Choroid plexus epithelial cell (primary cell): ENCODE results near the gene ALOX5.
"Not testable (repeated sequence)": the region's sequence is repeated elsewhere in the genome, so short reads cannot be mapped to it uniquely, and the experiment has no call there.

Experiments used
- DNase-seq: peaks from one replicate; pipeline ENCODE4 v3.0.0-alpha.2; 2010; ENCODE audit warnings: low read depth
- H3K4me3 ChIP-seq: 2 replicates; pipeline ENCODE4 v1.5.1; 2011; ENCODE audit warnings: low read depth, mild to moderate bottlenecking, control low read depth, low read length, moderate library complexity
- TF ChIP-seq, protein P1 (sequence below): conservative IDR thresholded peaks from 2 replicates; pipeline ENCODE4 v1.5.1; 2011; ENCODE audit warnings: low read depth, mild to moderate bottlenecking, control low read depth, inconsistent platforms, low read length, moderate library complexity

ALOX5 gene

DNA sequence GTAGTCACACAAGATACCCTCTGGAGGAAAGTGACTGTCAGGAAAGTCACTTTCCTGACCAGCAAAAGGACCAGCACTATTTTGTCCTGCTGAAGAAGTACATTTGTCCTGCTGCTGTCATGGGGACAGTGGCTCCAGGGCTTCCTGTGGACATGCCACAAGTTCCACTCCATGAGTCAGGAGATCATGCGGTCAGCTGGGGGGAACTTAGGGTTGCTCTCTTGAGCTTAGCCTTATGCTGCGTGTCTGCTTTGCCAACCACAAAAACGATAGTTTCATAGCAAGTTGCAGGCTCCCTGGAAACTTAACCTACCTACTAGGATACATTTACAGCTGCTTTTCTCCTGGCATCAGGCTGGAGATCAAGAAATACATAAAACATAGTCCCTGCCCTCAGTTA is 19.8 kb upstream of the ALOX5 start:
- TF ChIP-seq, protein P1, sequence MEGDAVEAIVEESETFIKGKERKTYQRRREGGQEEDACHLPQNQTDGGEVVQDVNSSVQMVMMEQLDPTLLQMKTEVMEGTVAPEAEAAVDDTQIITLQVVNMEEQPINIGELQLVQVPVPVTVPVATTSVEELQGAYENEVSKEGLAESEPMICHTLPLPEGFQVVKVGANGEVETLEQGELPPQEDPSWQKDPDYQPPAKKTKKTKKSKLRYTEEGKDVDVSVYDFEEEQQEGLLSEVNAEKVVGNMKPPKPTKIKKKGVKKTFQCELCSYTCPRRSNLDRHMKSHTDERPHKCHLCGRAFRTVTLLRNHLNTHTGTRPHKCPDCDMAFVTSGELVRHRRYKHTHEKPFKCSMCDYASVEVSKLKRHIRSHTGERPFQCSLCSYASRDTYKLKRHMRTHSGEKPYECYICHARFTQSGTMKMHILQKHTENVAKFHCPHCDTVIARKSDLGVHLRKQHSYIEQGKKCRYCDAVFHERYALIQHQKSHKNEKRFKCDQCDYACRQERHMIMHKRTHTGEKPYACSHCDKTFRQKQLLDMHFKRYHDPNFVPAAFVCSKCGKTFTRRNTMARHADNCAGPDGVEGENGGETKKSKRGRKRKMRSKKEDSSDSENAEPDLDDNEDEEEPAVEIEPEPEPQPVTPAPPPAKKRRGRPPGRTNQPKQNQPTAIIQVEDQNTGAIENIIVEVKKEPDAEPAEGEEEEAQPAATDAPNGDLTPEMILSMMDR, result no peak
- no peak overlapping the region for H3K4me3 ChIP-seq
- DNase-seq, result no peak

DNA sequence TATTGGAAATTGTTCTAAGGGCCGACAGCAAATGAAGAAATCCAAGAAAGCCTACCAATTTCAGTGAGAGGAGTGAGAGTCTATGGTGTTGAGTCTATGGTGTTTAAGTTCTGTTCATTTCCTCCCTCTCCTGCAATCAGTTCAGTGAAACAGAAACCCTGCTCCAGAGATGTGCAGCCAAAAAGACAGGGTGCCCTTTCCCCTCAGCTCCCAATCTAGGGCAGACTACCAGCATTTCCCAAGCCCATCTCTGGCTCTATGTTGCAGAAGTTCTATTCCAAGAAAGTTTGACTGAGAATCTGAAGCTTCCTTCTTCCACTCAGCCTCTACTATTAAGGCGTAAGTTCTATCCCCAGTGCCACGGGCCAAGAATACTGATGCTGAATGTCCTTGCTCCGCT is 18.5 kb upstream of the ALOX5 start:
- no peak overlapping the region for H3K4me3 ChIP-seq
- DNase-seq, result no peak
- TF ChIP-seq, protein P1, result no peak

DNA sequence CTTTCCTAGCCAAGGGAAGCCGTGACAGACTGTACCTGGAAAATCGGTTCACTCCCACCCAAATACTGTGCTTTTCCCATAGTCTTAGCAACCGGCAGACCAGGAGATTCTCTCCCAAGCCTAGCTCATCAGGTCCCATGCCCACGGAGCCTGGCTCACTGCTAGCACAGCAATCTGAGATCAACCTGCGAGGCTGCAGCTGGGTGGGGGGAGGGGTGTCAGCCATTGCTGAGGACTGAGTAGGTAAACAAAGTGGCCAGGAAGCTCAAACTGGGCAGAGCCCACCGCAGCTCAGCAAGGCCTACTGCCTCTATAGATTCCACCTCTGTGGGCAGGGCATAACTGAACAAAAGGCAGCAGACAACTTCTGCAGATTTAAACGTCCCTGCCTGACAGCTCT is 15.1 kb upstream of the ALOX5 start:
- H3K4me3 ChIP-seq, DNase-seq: not testable (repeated sequence)

DNA sequence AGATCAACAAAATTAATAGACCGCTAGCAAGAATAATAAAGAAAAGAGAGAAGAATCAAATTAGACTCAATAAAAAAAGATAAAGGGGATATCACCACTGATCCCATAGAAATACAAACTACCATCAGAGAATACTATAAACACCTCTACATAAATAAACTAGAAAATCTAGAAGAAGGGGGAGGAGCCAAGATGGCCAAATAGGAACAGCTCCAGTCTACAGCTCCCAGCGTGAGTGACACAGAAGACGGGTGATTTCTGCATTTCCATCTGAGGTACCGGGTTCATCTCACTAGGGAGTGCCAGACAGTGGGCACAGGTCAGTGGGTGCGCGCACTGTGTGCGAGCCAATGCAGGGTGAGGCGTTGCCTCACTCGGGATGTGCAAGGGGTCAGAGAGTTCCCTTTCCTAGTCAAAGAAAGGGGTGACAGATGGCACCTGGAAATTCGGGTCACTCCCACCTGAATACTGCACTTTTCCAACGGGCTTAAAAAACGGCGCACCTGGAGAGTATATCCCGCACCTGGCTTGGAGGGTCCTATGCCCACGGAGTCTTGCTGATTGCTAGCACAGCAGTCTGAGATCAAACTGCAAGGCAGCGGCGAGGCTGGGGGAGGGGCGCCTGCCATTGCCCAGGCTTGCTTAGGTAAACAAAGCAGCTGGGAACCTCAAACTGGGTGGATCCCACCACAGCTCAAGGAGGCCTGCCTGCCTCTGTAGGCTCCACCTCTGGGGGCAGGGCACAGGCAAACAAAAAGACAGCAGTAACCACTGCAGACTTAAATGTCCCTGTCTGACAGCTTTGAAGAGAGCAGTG is 11.8 kb upstream of the ALOX5 start:
- not testable (repeated sequence) for H3K4me3 ChIP-seq, DNase-seq

DNA sequence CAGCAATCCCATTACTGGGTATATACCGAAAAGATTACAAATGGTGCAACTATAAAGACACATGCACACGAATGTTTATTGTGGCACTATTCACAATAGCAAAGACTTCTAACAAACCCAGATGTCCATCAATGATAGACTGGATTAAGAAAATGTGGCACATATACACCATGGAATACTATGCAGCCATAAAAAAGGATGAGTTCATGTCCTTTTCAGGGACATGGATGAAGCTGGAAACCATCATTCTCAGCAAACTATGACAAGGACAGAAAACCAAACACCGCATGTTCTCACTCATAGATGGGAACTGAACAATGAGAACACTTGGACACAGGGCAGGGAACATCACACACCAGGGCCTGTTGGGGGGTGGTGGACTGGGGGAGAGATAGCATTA is 6.4 kb upstream of the ALOX5 start:
- DNase-seq, H3K4me3 ChIP-seq: not testable (repeated sequence)

DNA sequence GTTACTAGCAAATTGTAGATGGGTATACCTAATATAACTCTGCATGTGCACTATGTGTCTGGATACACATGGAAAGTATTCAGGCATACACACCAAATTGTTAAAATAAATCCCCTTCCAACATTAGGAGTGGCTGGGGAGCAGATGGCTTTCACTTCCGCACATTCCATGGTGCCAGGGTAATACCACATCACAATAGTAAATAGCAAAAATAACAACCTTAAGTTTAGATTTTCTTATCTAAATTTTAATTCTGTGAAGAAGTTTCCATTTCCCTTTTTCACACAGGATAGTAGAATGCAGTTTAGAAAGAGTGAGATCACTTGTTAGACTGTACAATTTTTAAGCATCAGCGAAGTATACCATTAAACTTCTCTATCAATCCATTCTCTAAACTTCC is 5.8 kb upstream of the ALOX5 start:
- no peak for DNase-seq
- TF ChIP-seq, protein P1, result no peak
- H3K4me3 ChIP-seq, result no peak overlapping the region

DNA sequence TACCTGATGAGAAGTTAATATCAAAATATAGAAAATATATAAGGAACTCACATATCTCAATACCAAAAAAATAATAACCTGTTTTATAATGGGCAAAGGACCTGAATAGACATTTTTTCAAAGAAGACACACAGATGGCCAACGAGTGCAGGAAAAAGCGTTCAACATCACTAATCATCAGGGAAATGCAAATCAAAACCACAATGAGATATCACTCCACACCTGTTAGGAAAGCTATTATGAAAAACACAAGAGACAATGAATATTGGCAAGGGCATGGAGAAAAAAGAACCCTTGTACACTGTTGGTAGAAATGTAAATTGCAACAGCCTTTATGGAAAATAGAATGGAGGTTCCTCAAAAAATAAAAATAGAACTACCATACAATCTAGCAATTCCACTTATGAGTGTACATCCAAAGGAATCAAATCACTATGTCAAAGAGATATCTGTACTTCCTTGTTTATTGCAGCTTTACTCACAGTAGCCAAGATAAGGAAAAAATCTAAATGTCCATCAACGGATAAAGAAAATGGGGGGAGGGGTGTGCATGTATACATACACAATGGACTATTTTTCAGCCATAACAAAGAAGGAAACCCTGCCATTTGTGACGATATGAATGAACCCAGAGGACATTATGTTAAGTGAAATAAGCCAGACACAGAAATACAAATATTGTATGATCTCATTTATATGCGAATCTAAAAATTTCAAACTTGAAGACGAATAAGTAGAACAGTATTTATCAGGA is 3.6 kb upstream of the ALOX5 start:
- no peak for DNase-seq
- H3K4me3 ChIP-seq, result no peak overlapping the region
- TF ChIP-seq, protein P1, result no peak

DNA sequence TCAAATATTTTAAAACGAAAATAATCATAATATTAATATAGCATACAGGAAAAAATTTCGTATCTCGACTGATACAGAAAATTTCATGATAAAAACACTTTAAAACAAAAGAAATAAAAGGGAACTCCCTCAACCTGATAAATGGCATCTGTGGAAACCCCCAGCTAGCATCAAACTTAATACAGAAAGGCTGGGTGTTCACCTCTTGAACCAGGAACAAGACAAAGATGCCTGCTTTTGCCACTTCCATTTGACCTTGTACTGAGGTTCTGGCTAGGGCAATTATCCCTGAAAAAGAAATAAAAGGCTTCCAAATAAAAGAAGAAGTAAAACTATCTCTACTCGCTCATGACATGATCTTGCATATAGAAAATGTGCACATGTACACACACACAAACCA is 2.5 kb upstream of the ALOX5 start:
- H3K4me3 ChIP-seq, result no peak overlapping the region
- DNase-seq, result no peak
- TF ChIP-seq, protein P1, result no peak
